Skeletal muscle tissue (tissue), 4 donors: ENCODE measurements around the gene ALOX12. TPM values are rescaled to one million over a fixed set of nuclear protein-coding genes. Genes with fewer than 3 reads are reported as not detected.

Experiments used
- H3K27ac ChIP-seq: one replicate; pipeline ENCODE4 v1.7.0; 2013; ENCODE audit warnings: mild to moderate bottlenecking, low read depth, low read length, inconsistent platforms
- H3K27me3 ChIP-seq, 3 donors: one replicate each; pipeline ENCODE4 v1.7.0; 2013; ENCODE audit warnings: low read length in 3 of 3; ENCODE audit not compliant: control insufficient read depth in 3 of 3, insufficient read depth in 3 of 3
- H3K36me3 ChIP-seq, 3 donors: one replicate each; pipeline ENCODE4 v1.7.0; 2013; ENCODE audit warnings: low read length in 3 of 3; ENCODE audit not compliant: control insufficient read depth in 3 of 3, insufficient read depth in 3 of 3
- H3K4me1 ChIP-seq, 3 donors: one replicate each; pipeline ENCODE4 v1.7.0; 2013; ENCODE audit warnings: low read length in 3 of 3, mild to moderate bottlenecking in 3 of 3; ENCODE audit not compliant: control insufficient read depth in 3 of 3, insufficient read depth in 3 of 3
- H3K4me3 ChIP-seq, 3 donors: one replicate each; pipeline ENCODE4 v1.7.0; 2013; ENCODE audit warnings: low read length in 3 of 3
- H3K9ac ChIP-seq, 3 donors: one replicate each; pipeline ENCODE4 v1.7.0; 2013; ENCODE audit warnings: low read length in 3 of 3, mild to moderate bottlenecking in 3 of 3, moderate library complexity in 2 of 3, low read depth in 1 of 3
- H3K9me3 ChIP-seq, 3 donors: one replicate each; pipeline ENCODE4 v1.7.0; 2013; ENCODE audit warnings: low read length in 3 of 3; ENCODE audit not compliant: control insufficient read depth in 3 of 3
- total RNA-seq: library from RNA; depleted of rRNA; stranded (reverse); fragments of >200 nt; gene quantifications from one replicate; pipeline ENCODE4 v1.2.3, GENCODE V29; 2014
- donor health status: Osteomylitis.

Gene ALOX12
- total RNA-seq, 1 donor from 2014 or later = not detected

GRCh38 chr17:7019839-7020519 lies 24.1 kb downstream of the ALOX12 start:
- H3K4me1 ChIP-seq = peaks cover 53 to 70% (median 54%) of the 10 kb centered on the region in 3 donors
- H3K9ac ChIP-seq = peak overlapping the region; percentile 87 to 95 (median 91)
- peak overlapping the region; percentile 87 to 90 (median 88) for H3K4me3 ChIP-seq
- peaks cover 14 to 17% (median 16%) of the 10 kb centered on the region in 3 donors for H3K27me3 ChIP-seq
- H3K27ac ChIP-seq = peak overlapping the region; percentile 97
- no peaks in the 10 kb centered on the region for H3K9me3 ChIP-seq
- H3K36me3 ChIP-seq = peaks cover 9 to 11% (median 10%) of the 10 kb centered on the region in 3 donors

- no peaks in the 10 kb centered on the region for H3K9me3 ChIP-seq
- peak overlapping the region; percentile 44 to 55 (median 54) for H3K4me3 ChIP-seq
- H3K27ac ChIP-seq = peak overlapping the region; percentile 97
- H3K36me3 ChIP-seq = peaks cover 8 to 11% (median 9%) of the 10 kb centered on the region in 3 donors
- H3K4me1 ChIP-seq = peaks cover 42 to 59% (median 49%) of the 10 kb centered on the region in 3 donors
- H3K9ac ChIP-seq = peak overlapping the region; percentile 63 to 79 (median 75)
- H3K27me3 ChIP-seq = peaks cover 14 to 17% (median 16%) of the 10 kb centered on the region in 3 donors
Observed at GRCh38 chr17:7020894-7021664, 25.2 kb downstream of the ALOX12 start.

- Histone ChIP-seq H3K9ac (peak overlapping the region; percentile 63 to 79 (median 75)), H3K4me3 (peak overlapping the region; percentile 54 to 63 (median 55)), H3K9me3 (no peaks in the 10 kb centered on the region), H3K4me1 (peaks cover 36 to 48% (median 44%) of the 10 kb centered on the region in 3 donors), H3K27me3 (peaks cover 14 to 17% (median 16%) of the 10 kb centered on the region in 3 donors), H3K36me3 (peaks cover under 1 to 4% (median under 1%) of the 10 kb centered on the region in 3 donors), H3K27ac (peak overlapping the region; percentile 87)
Observed at GRCh38 chr17:7021993-7022778, 26.3 kb downstream of the ALOX12 start.

GRCh38 chr17:7022781-7023571 lies 27.1 kb downstream of the ALOX12 start, which contains the start of gene BCL6B:
BCL6B (plus strand) TSS chr17:7023050; CDS start chr17:7023672, 622 bp downstream.
- H3K4me1 ChIP-seq = peaks cover 33 to 40% (median 36%) of the 10 kb centered on the region in 3 donors
- peak within 1 kb of the TSS; percentile 75 to 86 (median 79) for H3K9ac ChIP-seq
- H3K27ac ChIP-seq = peak within 1 kb of the TSS; percentile 87
- peaks cover 0 to 2% (median 0%) of the 10 kb centered on the region in 3 donors for H3K36me3 ChIP-seq
- H3K27me3 ChIP-seq = peaks cover 14 to 17% (median 16%) of the 10 kb centered on the region in 3 donors
- H3K9me3 ChIP-seq = no peaks in the 10 kb centered on the region
- H3K4me3 ChIP-seq = peak within 1 kb of the TSS; percentile 57 to 72 (median 63)

- H3K4me3 ChIP-seq = peak overlapping the region; percentile 57 to 72 (median 63)
- peaks cover 14 to 17% (median 16%) of the 10 kb centered on the region in 3 donors for H3K27me3 ChIP-seq
- peaks cover 30 to 34% (median 34%) of the 10 kb centered on the region in 3 donors for H3K4me1 ChIP-seq
- peaks cover 0 to 2% (median 0%) of the 10 kb centered on the region in 3 donors for H3K36me3 ChIP-seq
- no peaks in the 10 kb centered on the region for H3K9me3 ChIP-seq
- H3K27ac ChIP-seq = peak overlapping the region; percentile 87
- H3K9ac ChIP-seq = peak overlapping the region; percentile 59 to 86 (median 79)
Observed at GRCh38 chr17:7023576-7024401, 27.9 kb downstream of the ALOX12 start.

- Histone ChIP-seq H3K27ac (no peak overlapping the region), H3K4me3 (peak overlapping the region in 2 of 3 donors; percentile 7 to 54), H3K4me1 (peaks cover 28 to 33% (median 29%) of the 10 kb centered on the region in 3 donors), H3K9me3 (no peaks in the 10 kb centered on the region), H3K36me3 (peaks cover 0 to 2% (median 0%) of the 10 kb centered on the region in 3 donors), H3K9ac (no peak overlapping the region), H3K27me3 (peaks cover 14 to 17% (median 16%) of the 10 kb centered on the region in 3 donors)
Observed at GRCh38 chr17:7024402-7024785, 28.5 kb downstream of the ALOX12 start.

GRCh38 chr17:7025245-7025644 lies 29.4 kb downstream of the ALOX12 start:
- no peaks in the 10 kb centered on the region for H3K9me3 ChIP-seq
- H3K27me3 ChIP-seq = peaks cover 14 to 17% (median 16%) of the 10 kb centered on the region in 3 donors
- no peak overlapping the region for H3K4me3 ChIP-seq
- peaks cover 0 to 2% (median 0%) of the 10 kb centered on the region in 3 donors for H3K36me3 ChIP-seq
- peaks cover 26 to 32% (median 31%) of the 10 kb centered on the region in 3 donors for H3K4me1 ChIP-seq
- H3K9ac ChIP-seq = no peak overlapping the region
- no peak overlapping the region for H3K27ac ChIP-seq

- Histone ChIP-seq H3K4me1 (peaks cover 18 to 21% (median 18%) of the 10 kb centered on the region in 3 donors), H3K27ac (no peak overlapping the region), H3K36me3 (peaks cover 0 to 2% (median 0%) of the 10 kb centered on the region in 3 donors), H3K9me3 (no peaks in the 10 kb centered on the region), H3K4me3 (no peak overlapping the region), H3K9ac (peak overlapping the region in 1 of 3 donors; percentile 50), H3K27me3 (peaks cover 14 to 17% (median 16%) of the 10 kb centered on the region in 3 donors)
Observed at GRCh38 chr17:7026471-7027115, 30.7 kb downstream of the ALOX12 start.
